Fibroblast of pulmonary artery (primary cell): ENCODE data around the gene SLC29A1.

Experiments
- DNase-seq: peaks from one replicate; pipeline ENCODE4 v3.0.0-alpha.2; 2010; ENCODE audit warnings: low read depth
- H3K4me3 ChIP-seq: replicated peaks from 2 replicates; pipeline ENCODE4 v1.5.1; 2011; ENCODE audit warnings: low read depth, mild to moderate bottlenecking, control low read depth, low read length, moderate library complexity
- TF ChIP-seq, protein P1 (sequence below): IDR thresholded peaks from 2 replicates; pipeline ENCODE4 v1.5.1; 2011; ENCODE audit warnings: mild to moderate bottlenecking, control low read depth, low read length, inconsistent platforms; ENCODE audit errors: missing control alignments

SLC29A1 gene

DNA sequence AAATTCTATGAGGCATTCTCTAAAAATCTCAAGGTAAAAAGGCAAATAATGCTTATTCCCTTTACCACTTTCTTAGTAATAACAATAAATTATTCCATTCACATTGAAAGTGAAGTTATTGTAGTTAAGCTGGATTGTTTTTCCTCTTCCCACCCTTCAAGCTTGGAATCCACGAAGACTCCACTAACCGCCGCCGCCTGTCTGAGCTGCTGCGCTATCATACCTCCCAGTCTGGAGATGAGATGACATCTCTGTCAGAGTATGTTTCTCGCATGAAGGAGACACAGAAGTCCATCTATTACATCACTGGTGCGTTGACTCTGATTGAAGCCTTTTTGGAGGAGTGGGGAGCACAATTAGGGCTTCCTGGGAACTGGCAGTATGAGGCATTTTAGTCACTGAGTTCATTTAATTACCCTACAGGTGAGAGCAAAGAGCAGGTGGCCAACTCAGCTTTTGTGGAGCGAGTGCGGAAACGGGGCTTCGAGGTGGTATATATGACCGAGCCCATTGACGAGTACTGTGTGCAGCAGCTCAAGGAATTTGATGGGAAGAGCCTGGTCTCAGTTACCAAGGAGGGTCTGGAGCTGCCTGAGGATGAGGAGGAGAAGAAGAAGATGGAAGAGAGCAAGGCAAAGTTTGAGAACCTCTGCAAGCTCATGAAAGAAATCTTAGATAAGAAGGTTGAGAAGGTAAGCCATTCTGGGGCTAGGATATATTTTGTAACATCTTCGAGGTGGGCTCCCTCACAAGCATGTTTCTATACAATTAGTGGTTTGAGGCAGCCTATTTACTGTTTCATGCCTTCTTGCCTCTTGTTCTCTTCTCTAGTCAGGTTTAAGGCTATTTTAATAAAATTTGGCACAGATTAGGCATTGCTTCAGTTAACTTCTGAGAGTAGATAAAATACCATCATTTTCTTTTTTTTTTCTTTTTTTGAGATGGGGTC lies 28.5 kb downstream of the SLC29A1 start:
- H3K4me3 ChIP-seq, result no peak overlapping the region
- no peak for DNase-seq
- TF ChIP-seq, protein P1, sequence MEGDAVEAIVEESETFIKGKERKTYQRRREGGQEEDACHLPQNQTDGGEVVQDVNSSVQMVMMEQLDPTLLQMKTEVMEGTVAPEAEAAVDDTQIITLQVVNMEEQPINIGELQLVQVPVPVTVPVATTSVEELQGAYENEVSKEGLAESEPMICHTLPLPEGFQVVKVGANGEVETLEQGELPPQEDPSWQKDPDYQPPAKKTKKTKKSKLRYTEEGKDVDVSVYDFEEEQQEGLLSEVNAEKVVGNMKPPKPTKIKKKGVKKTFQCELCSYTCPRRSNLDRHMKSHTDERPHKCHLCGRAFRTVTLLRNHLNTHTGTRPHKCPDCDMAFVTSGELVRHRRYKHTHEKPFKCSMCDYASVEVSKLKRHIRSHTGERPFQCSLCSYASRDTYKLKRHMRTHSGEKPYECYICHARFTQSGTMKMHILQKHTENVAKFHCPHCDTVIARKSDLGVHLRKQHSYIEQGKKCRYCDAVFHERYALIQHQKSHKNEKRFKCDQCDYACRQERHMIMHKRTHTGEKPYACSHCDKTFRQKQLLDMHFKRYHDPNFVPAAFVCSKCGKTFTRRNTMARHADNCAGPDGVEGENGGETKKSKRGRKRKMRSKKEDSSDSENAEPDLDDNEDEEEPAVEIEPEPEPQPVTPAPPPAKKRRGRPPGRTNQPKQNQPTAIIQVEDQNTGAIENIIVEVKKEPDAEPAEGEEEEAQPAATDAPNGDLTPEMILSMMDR, result no peak

DNA sequence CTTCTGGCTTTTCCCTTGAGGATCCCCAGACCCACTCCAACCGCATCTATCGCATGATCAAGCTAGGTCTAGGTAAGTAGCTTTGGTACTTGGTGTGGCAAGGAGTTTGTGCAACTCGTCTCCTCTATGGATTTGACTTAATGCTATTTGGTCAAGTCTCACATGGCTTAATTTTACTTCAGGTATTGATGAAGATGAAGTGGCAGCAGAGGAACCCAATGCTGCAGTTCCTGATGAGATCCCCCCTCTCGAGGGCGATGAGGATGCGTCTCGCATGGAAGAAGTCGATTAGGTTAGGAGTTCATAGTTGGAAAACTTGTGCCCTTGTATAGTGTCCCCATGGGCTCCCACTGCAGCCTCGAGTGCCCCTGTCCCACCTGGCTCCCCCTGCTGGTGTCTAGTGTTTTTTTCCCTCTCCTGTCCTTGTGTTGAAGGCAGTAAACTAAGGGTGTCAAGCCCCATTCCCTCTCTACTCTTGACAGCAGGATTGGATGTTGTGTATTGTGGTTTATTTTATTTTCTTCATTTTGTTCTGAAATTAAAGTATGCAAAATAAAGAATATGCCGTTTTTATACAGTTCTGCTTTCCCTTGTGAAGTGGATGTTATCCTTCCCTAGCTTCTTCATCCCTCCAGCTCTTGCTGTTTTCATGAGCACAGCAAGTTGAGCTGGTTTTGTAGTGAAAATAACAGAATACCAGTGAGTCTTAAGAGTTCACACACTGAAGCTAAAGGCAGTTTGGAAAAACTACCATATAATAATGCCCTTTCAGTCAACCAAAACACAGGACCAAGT lies 30.1 kb downstream of the SLC29A1 start:
- DNase-seq, result peak; percentile 48
- TF ChIP-seq, protein P1, result peak; percentile 51
- no peak overlapping the region for H3K4me3 ChIP-seq

DNA sequence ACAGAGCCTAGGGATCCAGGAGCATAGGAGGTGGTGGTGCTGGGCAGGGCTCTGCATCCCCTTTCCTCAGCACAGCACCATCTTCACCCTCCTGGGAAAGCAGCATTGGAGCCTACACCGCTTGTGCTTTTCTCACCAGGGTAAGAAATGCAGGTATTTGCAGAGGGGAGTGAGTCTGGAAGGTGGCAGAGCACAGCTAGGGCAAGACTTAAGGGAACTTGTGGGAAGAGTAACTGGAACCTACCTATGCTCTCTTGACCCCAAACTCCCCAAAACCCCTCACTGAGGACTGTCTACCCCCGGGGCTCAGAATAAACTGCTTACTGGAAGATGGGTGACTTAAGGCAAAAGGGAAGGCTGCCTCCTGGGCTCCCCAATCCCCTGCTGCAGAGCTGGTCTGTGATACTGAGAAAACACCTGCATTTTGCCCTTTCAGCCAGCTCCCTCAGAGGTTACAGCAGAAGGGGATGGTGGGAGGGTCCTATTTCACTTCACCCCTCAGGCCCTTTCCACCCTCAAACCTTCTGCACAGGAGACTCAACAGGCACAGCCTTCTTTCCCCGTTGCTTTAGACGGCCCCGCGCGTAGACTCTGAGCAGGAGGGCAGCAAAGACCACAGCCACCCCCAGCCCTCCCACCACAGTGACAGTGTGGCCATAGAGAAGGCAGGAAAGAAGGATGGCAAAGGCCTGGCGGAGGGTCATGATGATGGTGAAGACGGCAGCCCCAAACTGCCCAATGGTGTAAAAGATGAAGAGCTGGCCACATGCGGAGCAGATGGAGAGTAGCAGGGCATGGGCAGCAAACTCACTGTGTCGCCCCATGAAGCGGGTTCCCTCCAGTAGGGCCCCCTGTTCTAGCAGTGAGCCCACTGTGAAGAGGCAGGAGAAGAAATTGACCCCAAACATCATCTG lies 31.1 kb downstream of the SLC29A1 start:
- no peak overlapping the region for H3K4me3 ChIP-seq
- TF ChIP-seq, protein P1, result no peak
- DNase-seq, result no peak

DNA sequence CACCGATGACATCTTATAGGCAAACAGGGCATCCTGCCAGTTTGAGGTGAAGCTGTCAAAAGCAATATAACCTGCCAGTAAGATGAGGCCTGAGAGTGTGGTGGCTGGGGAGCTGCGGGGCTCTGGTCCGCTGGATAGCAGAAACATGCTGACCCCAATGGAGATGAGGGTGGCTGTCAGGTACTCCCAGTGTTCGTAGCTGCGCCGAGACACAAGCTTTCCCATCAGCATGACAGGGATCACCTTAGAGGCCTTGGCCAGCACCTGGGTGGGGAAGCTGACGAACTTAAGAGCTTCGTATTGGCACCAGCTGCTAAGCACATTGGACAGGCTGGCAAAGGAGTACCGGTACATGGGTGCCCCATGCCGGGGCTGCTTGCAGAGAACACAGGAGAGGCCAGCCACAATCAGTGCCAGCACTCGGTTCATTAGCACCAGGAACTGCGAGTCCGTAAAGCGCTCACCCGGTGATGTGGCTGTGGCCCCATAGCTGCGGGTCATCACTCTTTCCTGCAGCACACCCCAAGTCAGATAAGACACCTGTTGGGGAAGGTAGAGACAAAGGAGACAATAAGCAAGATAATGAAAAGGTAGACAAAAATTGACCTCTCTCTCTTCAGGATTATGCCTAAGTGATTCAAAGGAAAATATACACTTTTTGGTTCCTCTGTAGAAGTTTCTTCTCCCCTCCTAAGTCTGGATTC lies 31.9 kb downstream of the SLC29A1 start:
- no peak for DNase-seq
- TF ChIP-seq, protein P1, result no peak
- no peak overlapping the region for H3K4me3 ChIP-seq

DNA sequence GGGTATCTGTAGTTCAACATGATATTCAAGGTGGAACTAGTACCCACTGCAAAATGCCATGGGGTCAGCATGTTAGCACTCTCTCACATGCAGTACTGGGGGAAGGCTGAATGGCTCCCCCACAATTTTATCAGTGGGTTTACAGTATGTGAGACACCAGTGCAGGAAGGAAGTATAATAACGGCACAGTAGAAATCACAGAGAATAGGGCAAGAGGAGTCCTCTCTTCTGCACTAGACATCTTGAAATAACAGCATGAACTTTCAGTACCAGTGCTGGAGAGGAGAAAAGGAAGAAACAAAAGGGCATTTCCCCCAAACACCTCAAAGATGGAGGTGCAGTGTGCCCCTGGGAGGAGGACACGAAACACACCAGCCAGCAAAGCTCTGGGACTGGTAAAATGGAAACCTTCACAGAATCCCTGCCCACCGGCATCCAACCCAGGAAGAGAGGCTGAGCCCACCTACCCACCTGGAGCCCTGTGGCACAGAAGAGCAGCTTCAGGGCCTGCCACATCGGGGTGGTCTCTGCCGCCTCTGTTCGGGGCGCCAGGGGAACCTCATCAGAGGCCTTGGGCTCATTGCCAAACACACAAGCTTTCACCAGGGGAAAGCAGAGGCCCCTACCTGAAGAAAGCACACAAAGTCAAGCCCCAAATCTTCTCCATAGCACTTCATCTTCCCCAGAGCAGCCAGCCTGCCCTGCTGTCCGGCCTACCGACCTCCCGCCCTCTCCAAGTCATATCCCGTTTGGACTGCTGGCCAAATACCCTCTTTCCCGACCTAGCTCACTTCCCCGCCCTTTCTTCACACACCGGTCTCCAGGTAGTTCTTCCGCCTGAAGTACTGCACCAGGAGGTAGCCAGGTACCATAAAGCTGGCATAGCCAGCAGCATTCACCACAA lies 32.7 kb downstream of the SLC29A1 start:
- H3K4me3 ChIP-seq, result peak overlapping the region; percentile 89
- TF ChIP-seq, protein P1, result no peak
- DNase-seq, result no peak
